PC-9 (cell line): ENCODE measurements around the gene FTO. TPM values are rescaled to one million over a fixed set of nuclear protein-coding genes. Genes with fewer than 3 reads are reported as not detected.

Experiments
- BruUV-seq: library from RNA; stranded (reverse); fragments of 400-500 nt; replicated peaks from 2 replicates; lab custom pipeline; 2021; lab: Mats Ljungman, UMichigan
- CTCF ChIA-PET: fragments of 300-600 bp; sonication (Branson Sonifier 250); formaldehyde crosslinking; loops from one replicate; lab custom pipeline; 2022; ENCODE audit warnings: antibody characterized with exemption; lab: Charles Lee
- POLR2A ChIA-PET: fragments of 300-600 bp; sonication (Branson Sonifier 250); formaldehyde crosslinking; loops from one replicate; lab custom pipeline; 2022; ENCODE audit warnings: antibody characterized with exemption; ENCODE audit not compliant: unreplicated experiment; lab: Charles Lee
- DNase-seq, 2 experiments: peaks; one replicate each; pipeline versions ENCODE4 v3.0.0 to v3.0.0-alpha.2; 2015 to 2022; ENCODE audit warnings: mixed read lengths in 1 of 2
- H2AFZ ChIP-seq: fragments of 200-600 bp; sonication (generic); 2 replicates; pipeline ENCODE4 v1.8.1; 2017; ENCODE audit warnings: antibody characterized with exemption
- H3F3A ChIP-seq: fragments of 200-600 bp; sonication (generic); 2 replicates; pipeline ENCODE4 v1.8.1; 2017; ENCODE audit warnings: antibody characterized with exemption, mild to moderate bottlenecking, low read depth; ENCODE audit not compliant: insufficient read depth
- H3K27ac ChIP-seq: fragments of 200-600 bp; sonication (generic); 2 replicates; pipeline ENCODE4 v1.6.1; 2016; ENCODE audit warnings: mixed run types
- H3K27me3 ChIP-seq: fragments of 200-600 bp; sonication (generic); 2 replicates; pipeline ENCODE4 v1.6.1; 2016; ENCODE audit warnings: low read depth, mixed run types; ENCODE audit not compliant: insufficient read depth
- H3K36me3 ChIP-seq: fragments of 200-600 bp; sonication (generic); 2 replicates; pipeline ENCODE4 v1.6.1; 2016; ENCODE audit warnings: low read depth, mixed run types
- H3K4me1 ChIP-seq: fragments of 200-600 bp; sonication (generic); replicated peaks from 2 replicates; pipeline ENCODE4 v1.6.1; 2016; ENCODE audit warnings: mixed run types; ENCODE audit not compliant: insufficient read depth
- H3K4me2 ChIP-seq: fragments of 200-600 bp; sonication (generic); 2 replicates; pipeline ENCODE4 v1.6.1; 2017; ENCODE audit warnings: mixed run types
- H3K4me3 ChIP-seq: fragments of 200-600 bp; sonication (generic); 2 replicates; pipeline ENCODE4 v1.6.1; 2016; ENCODE audit warnings: mixed run types
- H3K79me2 ChIP-seq: fragments of 200-600 bp; sonication (generic); 2 replicates; pipeline ENCODE4 v1.6.1; 2017; ENCODE audit warnings: low read depth, mixed run types
- H3K9me2 ChIP-seq: fragments of 200-600 bp; sonication (generic); 2 replicates; pipeline ENCODE4 v1.8.1; 2017; ENCODE audit warnings: mild to moderate bottlenecking; ENCODE audit not compliant: insufficient read depth
- H3K9me3 ChIP-seq: fragments of 200-600 bp; sonication (generic); 2 replicates; pipeline ENCODE4 v1.8.1; 2016; ENCODE audit warnings: low read depth; ENCODE audit not compliant: insufficient read depth
- H4K20me1 ChIP-seq: fragments of 200-600 bp; sonication (generic); 2 replicates; pipeline ENCODE4 v1.8.1; 2017; ENCODE audit not compliant: insufficient read depth
- EZH2 ChIP-seq: fragments of 200-600 bp; sonication (generic); IDR thresholded peaks from 2 replicates; pipeline ENCODE4 v1.8.0; 2017; ENCODE audit warnings: antibody characterized with exemption, low read depth
- intact Hi-C: fragments of 100-400 bp; cut with micrococcal nuclease; formaldehyde crosslinking; loops from one replicate; pipeline ENCODE4 v1.10.0; 2022; ENCODE audit not compliant: unreplicated experiment
- total RNA-seq: library from RNA; stranded (reverse); gene quantifications from 2 replicates; pipeline ENCODE4 v1.2.3, GENCODE V29; 2021
- TF ChIP-seq, protein P1 (sequence below): fragments of 200-600 bp; sonication (generic); conservative IDR thresholded peaks from 2 replicates; pipeline ENCODE4 v1.6.1; 2017; ENCODE audit warnings: mixed run types, antibody characterized with exemption, mild to moderate bottlenecking, moderate library complexity

FTO gene
- total RNA-seq, 1 experiment from 2014 or later: 58.1 TPM

DNA sequence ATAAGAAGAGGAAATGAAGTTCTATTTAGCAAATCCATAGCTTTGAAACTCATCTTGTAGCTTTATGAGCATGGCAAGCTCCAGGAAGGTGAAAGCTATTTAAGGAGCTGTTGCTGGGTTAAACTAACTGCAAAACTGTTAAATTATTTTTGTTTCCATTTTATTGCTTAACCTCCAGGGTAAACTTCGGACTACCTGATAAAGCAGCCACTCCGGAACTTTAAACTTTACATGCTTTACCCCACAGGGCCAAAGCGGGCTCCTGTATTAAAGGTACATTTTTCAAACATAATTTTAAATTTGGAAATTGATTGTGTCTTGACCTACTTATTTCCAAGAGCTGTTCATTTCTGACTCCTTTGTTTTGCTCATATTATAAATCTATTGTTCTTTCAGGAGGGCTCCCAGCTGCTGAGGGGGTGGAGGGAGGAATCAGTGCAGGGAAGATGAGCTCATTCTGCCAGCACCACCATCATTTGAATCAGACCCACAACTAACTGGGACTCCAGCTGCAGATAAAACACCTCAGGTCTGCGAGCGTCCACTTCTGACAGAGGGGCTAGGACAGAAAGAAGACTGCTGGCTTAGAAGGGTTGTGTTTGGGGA is 424.8 kb downstream of the FTO start:
- TF ChIP-seq, protein P1, sequence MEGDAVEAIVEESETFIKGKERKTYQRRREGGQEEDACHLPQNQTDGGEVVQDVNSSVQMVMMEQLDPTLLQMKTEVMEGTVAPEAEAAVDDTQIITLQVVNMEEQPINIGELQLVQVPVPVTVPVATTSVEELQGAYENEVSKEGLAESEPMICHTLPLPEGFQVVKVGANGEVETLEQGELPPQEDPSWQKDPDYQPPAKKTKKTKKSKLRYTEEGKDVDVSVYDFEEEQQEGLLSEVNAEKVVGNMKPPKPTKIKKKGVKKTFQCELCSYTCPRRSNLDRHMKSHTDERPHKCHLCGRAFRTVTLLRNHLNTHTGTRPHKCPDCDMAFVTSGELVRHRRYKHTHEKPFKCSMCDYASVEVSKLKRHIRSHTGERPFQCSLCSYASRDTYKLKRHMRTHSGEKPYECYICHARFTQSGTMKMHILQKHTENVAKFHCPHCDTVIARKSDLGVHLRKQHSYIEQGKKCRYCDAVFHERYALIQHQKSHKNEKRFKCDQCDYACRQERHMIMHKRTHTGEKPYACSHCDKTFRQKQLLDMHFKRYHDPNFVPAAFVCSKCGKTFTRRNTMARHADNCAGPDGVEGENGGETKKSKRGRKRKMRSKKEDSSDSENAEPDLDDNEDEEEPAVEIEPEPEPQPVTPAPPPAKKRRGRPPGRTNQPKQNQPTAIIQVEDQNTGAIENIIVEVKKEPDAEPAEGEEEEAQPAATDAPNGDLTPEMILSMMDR: no peak
- TF ChIP-seq EZH2: no peak
- no peaks in the 10 kb centered on the region for H3K9me3 ChIP-seq
- H3F3A ChIP-seq: no peaks in the 10 kb centered on the region
- H3K4me3 ChIP-seq: no peak overlapping the region
- H3K27ac ChIP-seq: no peak overlapping the region
- H3K9me2 ChIP-seq: no peaks in the 10 kb centered on the region
- H3K4me2 ChIP-seq: no peak overlapping the region
- no peaks in the 10 kb centered on the region for H3K36me3 ChIP-seq
- no peaks in the 10 kb centered on the region for H3K27me3 ChIP-seq
- intact Hi-C loops: no loop called here
- POLR2A ChIA-PET: no interaction called here
- no peaks in the 10 kb centered on the region for H3K79me2 ChIP-seq
- no peak for DNase-seq
- H4K20me1 ChIP-seq: no peaks in the 10 kb centered on the region
- H2AFZ ChIP-seq: no peak overlapping the region
- H3K4me1 ChIP-seq: no peaks in the 10 kb centered on the region
- BruUV-seq: no TSS peak
- CTCF ChIA-PET: no interaction called here

- H3K4me2 ChIP-seq: no peak overlapping the region
- H3K27me3 ChIP-seq: no peaks in the 10 kb centered on the region
- POLR2A ChIA-PET: no interaction called here
- no peak overlapping the region for H3K4me3 ChIP-seq
- no peaks in the 10 kb centered on the region for H3K9me2 ChIP-seq
- CTCF ChIA-PET: interaction anchor here (0.7 kb wide), 1 partner anchor 580 kb away, joined by 5 read pairs; no protein-coding TSS in a partner anchor
- no peak overlapping the region for H3K27ac ChIP-seq
- H3K79me2 ChIP-seq: no peaks in the 10 kb centered on the region
- no peak overlapping the region for H2AFZ ChIP-seq
- H4K20me1 ChIP-seq: no peaks in the 10 kb centered on the region
- H3K36me3 ChIP-seq: no peaks in the 10 kb centered on the region
- no peaks in the 10 kb centered on the region for H3F3A ChIP-seq
- intact Hi-C loops: no loop called here
- H3K9me3 ChIP-seq: no peaks in the 10 kb centered on the region
- H3K4me1 ChIP-seq: no peaks in the 10 kb centered on the region
- no TSS peak for BruUV-seq
- no peak for TF ChIP-seq EZH2
- TF ChIP-seq, protein P1: no peak
- DNase-seq: no peak
Observed at GRCh38 chr16:54129810-54130209, 425.9 kb downstream of the FTO start.

DNA sequence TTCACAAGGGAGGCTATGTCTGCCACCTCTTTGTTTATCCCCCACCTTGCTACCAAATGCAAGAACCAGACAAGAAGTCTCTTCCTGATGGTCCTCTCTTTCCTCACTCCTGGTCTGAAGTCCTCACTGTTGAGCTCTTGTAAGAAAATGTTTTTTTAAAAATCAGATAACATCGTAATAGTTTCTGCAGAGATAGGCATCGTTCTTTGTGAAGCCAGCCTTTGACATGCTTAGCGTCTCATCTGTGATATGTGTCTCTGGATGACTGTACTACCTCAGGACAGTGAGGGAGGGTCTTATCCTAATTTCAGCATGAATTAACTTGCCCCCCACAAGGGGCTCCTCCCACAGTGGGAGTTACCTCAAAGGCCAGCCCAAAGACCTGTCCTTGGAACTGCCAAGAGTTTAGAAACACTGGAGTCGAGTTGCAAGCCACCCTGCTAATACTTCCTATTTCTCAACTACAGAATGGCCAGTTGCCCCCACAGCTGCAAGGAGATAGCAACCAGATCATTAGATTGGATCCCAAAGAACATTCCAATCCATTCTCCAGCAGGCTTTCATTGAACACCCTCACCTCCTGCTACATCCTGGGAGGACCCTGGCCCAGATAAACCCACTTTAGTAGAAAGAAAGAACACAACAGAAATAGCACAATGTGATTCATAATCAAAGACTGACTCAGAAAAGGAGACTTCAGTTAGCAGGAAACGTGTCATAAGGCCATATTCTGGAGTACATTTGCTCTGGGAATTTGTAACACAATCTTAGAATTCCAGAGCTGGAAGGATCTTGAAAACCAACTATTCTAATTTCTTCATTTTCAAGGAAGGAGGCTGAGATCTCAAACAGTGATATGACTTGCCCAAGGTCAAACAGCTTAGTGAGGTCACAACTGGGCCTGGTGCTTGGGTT is 431.7 kb downstream of the FTO start:
- H3K9me3 ChIP-seq: no peaks in the 10 kb centered on the region; the same call in 1 of the 2 replicates
- H3K27ac ChIP-seq: peak overlapping the region; percentile 47
- no peak for TF ChIP-seq EZH2
- TF ChIP-seq, protein P1: no peak
- peaks cover 19% of the 10 kb centered on the region; the same call in 1 of the 2 replicates for H3K4me1 ChIP-seq
- no peaks in the 10 kb centered on the region for H3K27me3 ChIP-seq
- DNase-seq: peak in 1 of 2 experiments; percentile 53
- no peaks in the 10 kb centered on the region for H3K79me2 ChIP-seq
- intact Hi-C loops: no loop called here
- BruUV-seq: no TSS peak
- no peak overlapping the region for H3K4me3 ChIP-seq
- no peaks in the 10 kb centered on the region for H4K20me1 ChIP-seq
- H3K36me3 ChIP-seq: no peaks in the 10 kb centered on the region
- 0 out of 2 replicates have a peak overlapping the region, but pooled peaks have one; percentile 3 for H3K4me2 ChIP-seq
- ChIA-PET CTCF (no interaction called here), POLR2A (no interaction called here)
- H3K9me2 ChIP-seq: no peaks in the 10 kb centered on the region
- H2AFZ ChIP-seq: 0 out of 2 replicates have a peak overlapping the region, but pooled peaks have one; percentile 36
- H3F3A ChIP-seq: peaks cover 14% of the 10 kb centered on the region; the same call in 1 of the 2 replicates
